GM19043 (cell line): Measurements from ENCODE around the gene TNFRSF6B.
"Not testable (repeated sequence)": the region's sequence is repeated elsewhere in the genome, so short reads cannot be mapped to it uniquely, and the experiment has no call there.

Experiments used
- ATAC-seq: cut with Tn5 transposase; IDR thresholded peaks from one replicate; pipeline ENCODE4 v1.9.1; 2021; ENCODE audit warnings: low read depth; ENCODE audit not compliant: unreplicated experiment

Gene TNFRSF6B

GRCh38 chr20:63661959-63662812 is 34.3 kb upstream of the TNFRSF6B start:
- ATAC-seq = no peak

GRCh38 chr20:63662813-63663189 is 33.7 kb upstream of the TNFRSF6B start:
- ATAC-seq = no peak

GRCh38 chr20:63663332-63664066 is 33.0 kb upstream of the TNFRSF6B start:
- ATAC-seq = no peak

GRCh38 chr20:63664143-63664851 is 32.2 kb upstream of the TNFRSF6B start:
- no peak for ATAC-seq

GRCh38 chr20:63664861-63665594 is 31.4 kb upstream of the TNFRSF6B start:
- ATAC-seq = no peak

GRCh38 chr20:63665708-63666107 is 30.7 kb upstream of the TNFRSF6B start:
- no peak for ATAC-seq

GRCh38 chr20:63667858-63668257 is 28.6 kb upstream of the TNFRSF6B start:
- no peak for ATAC-seq

- ATAC-seq = no peak
Observed at GRCh38 chr20:63668351-63668750, 28.1 kb upstream of the TNFRSF6B start.

GRCh38 chr20:63671695-63672094 is 24.8 kb upstream of the TNFRSF6B start:
- not testable (repeated sequence) for ATAC-seq

GRCh38 chr20:63672666-63673065 is 23.8 kb upstream of the TNFRSF6B start:
- no peak for ATAC-seq

- no peak for ATAC-seq
Observed at GRCh38 chr20:63673951-63674350, 22.5 kb upstream of the TNFRSF6B start.

GRCh38 chr20:63675681-63676368 is 20.6 kb upstream of the TNFRSF6B start:
- no peak for ATAC-seq

- ATAC-seq = no peak
Observed at GRCh38 chr20:63678071-63678470, 18.4 kb upstream of the TNFRSF6B start.

GRCh38 chr20:63678667-63679465 is 17.6 kb upstream of the TNFRSF6B start:
- no peak for ATAC-seq

- no peak for ATAC-seq
Observed at GRCh38 chr20:63679799-63680305, 16.6 kb upstream of the TNFRSF6B start.

GRCh38 chr20:63680427-63680826 is 16.0 kb upstream of the TNFRSF6B start:
- no peak for ATAC-seq

- no peak for ATAC-seq
Observed at GRCh38 chr20:63680857-63681608, 15.4 kb upstream of the TNFRSF6B start.

- ATAC-seq = no peak
Observed at GRCh38 chr20:63681609-63682142, 14.8 kb upstream of the TNFRSF6B start.
